ENCODE data around the gene CPNE4. TPM values are rescaled to one million over a fixed set of nuclear protein-coding genes. Genes with fewer than 3 reads are reported as not detected.

CPNE4 gene
- total RNA-seq, 1 experiment from 2014 or later = 31.1 TPM

DNA sequence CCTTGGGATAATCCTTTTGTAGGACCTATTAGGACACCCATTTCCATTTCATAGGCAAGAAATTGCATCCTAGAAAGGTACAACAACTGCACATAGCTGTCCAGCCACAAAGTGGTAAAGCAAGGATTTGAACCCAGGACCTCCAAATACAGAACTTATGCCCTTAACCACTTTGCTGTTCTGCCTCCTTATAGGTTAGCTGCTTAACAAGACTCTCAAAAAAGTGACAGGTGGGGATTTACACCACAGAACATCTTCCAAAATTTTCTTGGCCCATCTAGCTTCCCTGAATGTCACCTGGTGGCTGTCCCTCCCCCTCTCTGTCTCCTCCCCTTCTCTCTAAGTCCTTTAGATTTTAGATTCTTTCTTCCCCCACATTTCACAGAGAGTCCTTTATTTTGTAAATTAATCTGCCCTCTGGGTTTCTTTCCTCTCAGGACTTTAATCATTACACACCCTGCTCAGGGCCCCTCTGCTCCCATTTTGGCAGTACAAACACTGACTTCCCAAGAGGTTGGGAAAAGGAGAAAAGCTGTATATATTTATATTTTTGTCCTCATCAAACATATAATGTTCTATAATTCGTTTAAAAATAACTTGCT lies 120.6 kb downstream of the CPNE4 start:
- Mint-ChIP-seq H3K9me3 (ENCODE audit: low read depth, unreplicated experiment) (no peaks in the 10 kb centered on the region), H3K36me3 (ENCODE audit: insufficient read depth, unreplicated experiment) (no peaks in the 10 kb centered on the region), H3K27me3 (ENCODE audit: unreplicated experiment) (no peaks in the 10 kb centered on the region), H3K4me1 (ENCODE audit: low read depth, unreplicated experiment) (no peaks in the 10 kb centered on the region), H3K27ac (ENCODE audit: unreplicated experiment) (no peak overlapping the region), H3K4me3 (ENCODE audit: low read depth, unreplicated experiment) (no peak overlapping the region)
- DNase-seq = no peak
- intact Hi-C loops (cut with micrococcal nuclease; ENCODE audit: unreplicated experiment) = no loop called here
- BruUV-seq (replicated peaks) = no TSS peak
- CTCF ChIA-PET = no interaction called here
- TF ChIP-seq, protein P1, sequence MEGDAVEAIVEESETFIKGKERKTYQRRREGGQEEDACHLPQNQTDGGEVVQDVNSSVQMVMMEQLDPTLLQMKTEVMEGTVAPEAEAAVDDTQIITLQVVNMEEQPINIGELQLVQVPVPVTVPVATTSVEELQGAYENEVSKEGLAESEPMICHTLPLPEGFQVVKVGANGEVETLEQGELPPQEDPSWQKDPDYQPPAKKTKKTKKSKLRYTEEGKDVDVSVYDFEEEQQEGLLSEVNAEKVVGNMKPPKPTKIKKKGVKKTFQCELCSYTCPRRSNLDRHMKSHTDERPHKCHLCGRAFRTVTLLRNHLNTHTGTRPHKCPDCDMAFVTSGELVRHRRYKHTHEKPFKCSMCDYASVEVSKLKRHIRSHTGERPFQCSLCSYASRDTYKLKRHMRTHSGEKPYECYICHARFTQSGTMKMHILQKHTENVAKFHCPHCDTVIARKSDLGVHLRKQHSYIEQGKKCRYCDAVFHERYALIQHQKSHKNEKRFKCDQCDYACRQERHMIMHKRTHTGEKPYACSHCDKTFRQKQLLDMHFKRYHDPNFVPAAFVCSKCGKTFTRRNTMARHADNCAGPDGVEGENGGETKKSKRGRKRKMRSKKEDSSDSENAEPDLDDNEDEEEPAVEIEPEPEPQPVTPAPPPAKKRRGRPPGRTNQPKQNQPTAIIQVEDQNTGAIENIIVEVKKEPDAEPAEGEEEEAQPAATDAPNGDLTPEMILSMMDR (IDR thresholded peaks at IDR 0.05; ENCODE audit: unreplicated experiment) = no peak

DNA sequence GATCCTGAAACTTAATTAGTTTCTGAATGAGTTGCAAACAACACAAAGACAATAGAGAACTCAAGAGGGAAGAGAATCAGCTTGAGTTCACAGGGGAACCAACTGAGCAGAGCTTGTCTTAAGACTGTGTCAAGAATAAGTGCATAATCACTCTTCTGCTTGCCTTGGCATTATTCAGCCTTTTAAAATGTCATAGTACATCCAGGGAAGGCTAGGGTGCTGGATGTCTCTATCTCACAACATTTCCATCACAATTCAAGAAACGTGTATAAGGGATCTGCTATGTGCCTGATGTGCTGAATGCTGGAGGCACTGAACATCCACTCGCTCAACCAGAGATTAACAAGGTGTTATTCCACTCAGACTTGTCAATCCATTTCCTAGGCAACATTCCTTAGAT lies 122.6 kb downstream of the CPNE4 start:
- H3K4me3 Mint-ChIP-seq (ENCODE audit: low read depth, unreplicated experiment) = no peak overlapping the region
- no peaks in the 10 kb centered on the region for H3K9me3 Mint-ChIP-seq (ENCODE audit: low read depth, unreplicated experiment)
- intact Hi-C loops (cut with micrococcal nuclease; ENCODE audit: unreplicated experiment) = no loop called here
- BruUV-seq (replicated peaks) = no TSS peak
- no peaks in the 10 kb centered on the region for H3K27me3 Mint-ChIP-seq (ENCODE audit: unreplicated experiment)
- no peaks in the 10 kb centered on the region for H3K36me3 Mint-ChIP-seq (ENCODE audit: insufficient read depth, unreplicated experiment)
- DNase-seq = no peak
- no peaks in the 10 kb centered on the region for H3K4me1 Mint-ChIP-seq (ENCODE audit: low read depth, unreplicated experiment)
- TF ChIP-seq, protein P1 (IDR thresholded peaks at IDR 0.05; ENCODE audit: unreplicated experiment) = no peak
- CTCF ChIA-PET = no interaction called here
- H3K27ac Mint-ChIP-seq (ENCODE audit: unreplicated experiment) = no peak overlapping the region

DNA sequence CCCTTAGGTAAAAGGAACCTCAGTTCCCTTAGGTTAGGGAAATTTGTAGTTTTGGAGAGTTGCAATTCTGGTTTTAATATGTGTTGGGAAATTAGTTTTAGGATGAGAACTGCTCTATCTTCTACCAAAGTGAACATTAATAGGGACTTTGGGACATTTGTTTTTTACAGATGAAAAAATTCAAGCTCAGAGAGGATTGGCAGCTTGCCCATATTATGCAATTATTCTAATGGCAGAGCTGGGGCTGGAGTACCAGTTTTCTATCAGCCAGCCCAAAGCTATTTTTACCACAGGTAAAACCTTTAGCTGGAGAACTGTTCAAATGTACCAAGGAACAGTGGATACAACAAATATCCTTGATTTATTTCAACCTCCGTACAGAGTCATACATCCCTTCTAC lies 127.0 kb downstream of the CPNE4 start:
- no peaks in the 10 kb centered on the region for H3K9me3 Mint-ChIP-seq (ENCODE audit: low read depth, unreplicated experiment)
- H3K4me1 Mint-ChIP-seq (ENCODE audit: low read depth, unreplicated experiment) = peaks cover 20% of the 10 kb centered on the region
- DNase-seq = peak; percentile 24
- H3K27ac Mint-ChIP-seq (ENCODE audit: unreplicated experiment) = no peak overlapping the region
- H3K36me3 Mint-ChIP-seq (ENCODE audit: insufficient read depth, unreplicated experiment) = no peaks in the 10 kb centered on the region
- H3K27me3 Mint-ChIP-seq (ENCODE audit: unreplicated experiment) = no peaks in the 10 kb centered on the region
- CTCF ChIA-PET = interaction anchor here (1.0 kb wide), 2 partner anchors 9 to 11 kb away, joined by 3 read pairs; no protein-coding TSS in a partner anchor
- BruUV-seq (replicated peaks) = no TSS peak
- TF ChIP-seq, protein P1 (IDR thresholded peaks at IDR 0.05; ENCODE audit: unreplicated experiment) = no peak
- intact Hi-C loops (cut with micrococcal nuclease; ENCODE audit: unreplicated experiment) = no loop called here
- no peak overlapping the region for H3K4me3 Mint-ChIP-seq (ENCODE audit: low read depth, unreplicated experiment)

DNA sequence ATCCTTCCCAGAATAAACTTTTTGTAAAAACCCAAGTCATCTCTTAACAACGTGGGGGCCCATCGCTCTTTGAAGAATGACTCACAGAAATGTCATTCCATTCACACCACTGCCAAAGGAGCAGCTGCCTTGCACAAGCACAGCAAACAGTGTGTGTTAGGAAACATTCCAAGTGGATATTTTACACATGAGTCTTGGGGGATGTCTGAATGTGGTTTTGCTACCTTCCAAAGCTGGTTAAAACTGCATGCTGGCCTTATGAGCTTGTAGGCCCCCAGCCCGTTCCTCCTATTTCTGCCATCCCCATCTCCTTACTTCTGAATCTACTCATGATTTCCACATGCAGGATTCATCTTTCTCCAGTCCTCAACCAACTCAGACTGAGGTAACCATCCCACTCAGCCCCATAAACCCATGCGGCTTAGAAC lies 130.8 kb downstream of the CPNE4 start:
- peaks cover 21% of the 10 kb centered on the region for H3K4me1 Mint-ChIP-seq (ENCODE audit: low read depth, unreplicated experiment)
- no TSS peak for BruUV-seq (replicated peaks)
- TF ChIP-seq, protein P1 (IDR thresholded peaks at IDR 0.05; ENCODE audit: unreplicated experiment) = no peak
- CTCF ChIA-PET = interaction anchor here (1.1 kb wide), 1 partner anchor 35 kb away, joined by 3 read pairs; no protein-coding TSS in a partner anchor
- no peaks in the 10 kb centered on the region for H3K9me3 Mint-ChIP-seq (ENCODE audit: low read depth, unreplicated experiment)
- intact Hi-C loops (cut with micrococcal nuclease; ENCODE audit: unreplicated experiment) = no loop called here
- peak overlapping the region; percentile 19 for H3K27ac Mint-ChIP-seq (ENCODE audit: unreplicated experiment)
- H3K36me3 Mint-ChIP-seq (ENCODE audit: insufficient read depth, unreplicated experiment) = no peaks in the 10 kb centered on the region
- peak; percentile 62 for DNase-seq
- H3K4me3 Mint-ChIP-seq (ENCODE audit: low read depth, unreplicated experiment) = no peak overlapping the region
- H3K27me3 Mint-ChIP-seq (ENCODE audit: unreplicated experiment) = no peaks in the 10 kb centered on the region
